HG03025 (cell line): ENCODE results near the gene RAX2.

ENCODE experiments used
- ATAC-seq: cut with Tn5 transposase; IDR thresholded peaks from one replicate; pipeline ENCODE4 v1.9.1; 2021; ENCODE audit warnings: mild to moderate bottlenecking, moderate library complexity; ENCODE audit not compliant: unreplicated experiment, low FRiP score

RAX2 gene

GRCh38 chr19:3734310-3734600, 37.8 kb downstream of the RAX2 start:
- ATAC-seq = no peak

GRCh38 chr19:3733549-3734309, 38.3 kb downstream of the RAX2 start:
- ATAC-seq = no peak

- ATAC-seq = no peak
Measured at GRCh38 chr19:3732108-3732507, 39.9 kb downstream of the RAX2 start.

GRCh38 chr19:3730457-3730958, 41.5 kb downstream of the RAX2 start:
- ATAC-seq = no peak

- no peak for ATAC-seq
Measured at GRCh38 chr19:3725640-3726310, 46.3 kb downstream of the RAX2 start.

- ATAC-seq = no peak
Measured at GRCh38 chr19:3725121-3725520, 46.9 kb downstream of the RAX2 start.

DNA sequence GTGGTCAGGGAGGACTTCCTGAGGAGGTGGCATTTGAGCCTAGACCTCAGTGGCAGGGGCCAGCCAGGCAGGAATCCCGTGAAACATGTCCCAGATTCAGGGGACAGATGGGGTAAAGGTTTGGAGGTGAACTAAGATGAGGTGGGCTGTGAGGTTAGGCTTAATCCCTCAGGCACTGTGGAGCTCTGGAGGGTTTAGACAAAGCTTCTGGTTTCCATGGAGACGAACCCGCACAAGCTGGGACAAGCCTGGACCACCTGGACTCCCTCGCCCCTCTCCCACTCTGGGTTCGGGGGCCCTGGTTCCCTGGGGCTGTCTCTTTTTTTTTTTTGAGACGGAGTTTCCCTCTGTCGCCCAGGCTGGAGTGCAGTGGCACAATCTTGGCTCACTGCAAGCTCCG, 48.1 kb downstream of the RAX2 start:
- ATAC-seq = no peak

- no peak for ATAC-seq
Measured at GRCh38 chr19:3723110-3723488, 48.9 kb downstream of the RAX2 start.

DNA sequence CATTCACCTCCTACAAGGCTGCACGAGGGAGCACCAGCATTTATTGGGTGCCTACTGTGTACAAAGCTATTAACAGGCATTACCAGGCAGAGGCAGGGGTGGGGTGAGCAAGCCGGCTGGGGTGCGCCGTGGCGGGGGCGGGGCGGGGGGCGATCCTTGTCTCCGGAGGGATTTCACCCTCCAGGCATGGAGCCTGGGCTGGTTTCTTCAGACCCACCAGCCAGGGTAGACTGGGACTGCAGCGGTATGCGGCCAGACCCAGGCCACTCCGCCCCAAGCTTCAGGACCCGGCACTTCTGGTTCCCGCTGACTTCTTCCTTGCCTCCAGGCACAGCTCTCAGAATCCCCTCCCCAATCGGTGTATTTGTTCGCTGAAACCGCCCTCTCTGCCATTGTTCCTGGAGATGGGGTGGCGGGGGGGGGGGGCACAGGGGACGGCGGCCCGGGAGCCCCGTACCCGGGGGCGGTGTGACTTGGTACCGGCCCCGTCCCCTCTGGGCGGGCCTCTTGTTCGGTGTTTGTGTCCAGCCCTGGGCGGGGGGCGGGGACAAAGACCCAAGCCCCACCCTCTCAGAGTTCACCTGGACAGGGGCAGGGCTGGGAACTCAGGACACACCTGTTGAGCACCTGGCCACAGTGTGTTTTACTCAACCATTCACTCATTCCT, 49.5 kb downstream of the RAX2 start:
- ATAC-seq = no peak

DNA sequence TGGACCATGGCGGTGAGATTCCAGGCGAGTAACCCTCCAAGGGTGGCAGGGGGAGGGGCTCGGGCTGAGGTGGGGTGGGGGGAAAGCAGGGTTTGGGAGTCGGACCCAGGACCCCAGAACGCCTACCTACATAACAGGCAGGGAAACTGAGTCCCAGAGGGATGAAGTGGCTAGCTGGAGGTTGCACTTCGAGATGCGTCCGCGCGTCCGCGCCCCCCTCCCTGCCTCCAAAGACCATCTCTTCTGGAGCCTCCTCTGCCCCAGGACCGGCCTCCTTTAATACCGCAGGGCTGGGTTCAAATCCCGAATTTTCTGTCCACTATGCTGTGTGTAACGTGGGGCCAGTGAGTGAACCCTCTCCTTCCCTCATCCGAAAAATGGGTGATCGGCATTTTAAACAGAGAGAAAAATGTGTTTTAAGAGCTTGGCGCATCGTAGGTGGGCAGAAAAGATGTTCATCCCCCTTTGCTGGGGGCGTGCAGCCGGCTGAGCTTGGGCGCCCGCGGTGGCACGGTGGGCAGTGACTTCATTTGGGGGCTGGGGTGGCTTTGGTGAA, 50.1 kb downstream of the RAX2 start:
- ATAC-seq = no peak

DNA sequence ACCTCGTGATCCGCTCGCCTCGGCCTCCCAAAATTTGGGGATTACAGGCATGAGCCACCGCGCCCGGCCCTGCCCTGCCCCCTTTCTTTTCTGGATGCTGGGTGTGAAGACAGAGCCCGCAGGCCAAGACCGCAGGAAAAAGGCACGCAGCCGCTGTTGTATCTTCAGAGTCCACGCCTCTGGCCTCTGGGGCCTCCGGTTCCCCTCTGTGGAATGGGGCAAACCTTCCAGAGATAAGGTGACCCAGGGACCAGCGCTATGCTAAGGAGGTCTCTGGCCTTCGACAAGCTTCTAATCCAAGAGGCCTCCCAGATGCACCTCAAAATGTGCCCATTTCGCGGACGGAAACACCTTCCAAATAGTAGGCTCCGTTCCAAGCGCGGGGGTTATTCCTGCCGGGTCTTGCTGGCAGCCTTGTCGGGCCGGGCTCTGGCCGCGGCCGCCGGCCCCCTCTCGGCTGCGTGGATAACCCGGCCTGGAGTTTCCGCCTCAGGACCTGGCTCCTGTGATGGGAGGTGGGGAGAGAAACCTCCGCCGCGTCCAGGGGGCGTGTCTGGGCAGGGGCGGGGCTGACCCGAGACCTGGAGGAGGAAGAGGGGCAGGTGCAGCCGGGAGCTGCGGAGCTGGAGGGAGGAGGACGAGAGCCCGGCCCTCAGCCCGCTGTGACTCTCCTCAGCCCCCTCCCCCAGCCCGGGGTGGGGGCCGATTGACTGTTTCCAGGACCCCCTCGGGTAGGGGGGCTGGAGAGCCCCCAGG, 50.7 kb downstream of the RAX2 start:
- ATAC-seq = no peak

- no peak for ATAC-seq
Measured at GRCh38 chr19:3720349-3720917, 51.6 kb downstream of the RAX2 start.

- ATAC-seq = no peak
Measured at GRCh38 chr19:3719868-3720267, 52.2 kb downstream of the RAX2 start.
